Chondrocyte (in vitro differentiated cells): Measurements from ENCODE around the gene PDGFRA. TPM values are rescaled to one million over a fixed set of nuclear protein-coding genes. Genes with fewer than 3 reads are reported as not detected.

Source experiments
- DNase-seq: peaks from one replicate; pipeline ENCODE4 v3.0.0; 2021; ENCODE audit warnings: mixed read lengths, low spot score
- H3K27ac Mint-ChIP-seq: one replicate; pipeline ENCODE4 v1.8.0; 2021; ENCODE audit warnings: mild to moderate bottlenecking, moderate library complexity, mixed read lengths; ENCODE audit not compliant: unreplicated experiment
- H3K27me3 Mint-ChIP-seq: 2 replicates; pipeline ENCODE4 v1.8.0; 2021; ENCODE audit warnings: low read depth, mixed read lengths
- H3K36me3 Mint-ChIP-seq: 2 replicates; pipeline ENCODE4 v1.8.0; 2021; ENCODE audit warnings: low read depth, mixed read lengths
- H3K4me1 Mint-ChIP-seq: 2 replicates; pipeline ENCODE4 v1.8.0; 2021; ENCODE audit warnings: low read depth, mild to moderate bottlenecking, mixed read lengths
- H3K4me3 Mint-ChIP-seq: one replicate; pipeline ENCODE4 v1.8.0; 2021; ENCODE audit warnings: mild to moderate bottlenecking, moderate library complexity, mixed read lengths; ENCODE audit not compliant: unreplicated experiment
- H3K9me3 Mint-ChIP-seq: 2 replicates; pipeline ENCODE4 v1.8.0; 2021; ENCODE audit warnings: low read depth, mixed read lengths
- total RNA-seq: library from RNA; stranded (reverse); gene quantifications from 3 replicates; pipeline ENCODE4 v1.2.1, GENCODE V29; 2021
- TF ChIP-seq, protein P1 (sequence below): fragments of 200-600 bp; sonication (generic); IDR thresholded peaks from 2 replicates; pipeline ENCODE4 v1.5.0; 2021; ENCODE audit warnings: antibody characterized with exemption, mild to moderate bottlenecking, moderate library complexity

Gene PDGFRA
- total RNA-seq, 1 donor from 2014 or later, result 62.7 TPM

- Mint-ChIP-seq H3K4me1 (peaks cover 9% of the 10 kb centered on the region), H3K27ac (no peak overlapping the region), H3K4me3 (no peak overlapping the region), H3K27me3 (no peaks in the 10 kb centered on the region), H3K9me3 (no peaks in the 10 kb centered on the region), H3K36me3 (no peaks in the 10 kb centered on the region)
- DNase-seq, result no peak
- TF ChIP-seq, protein P1, sequence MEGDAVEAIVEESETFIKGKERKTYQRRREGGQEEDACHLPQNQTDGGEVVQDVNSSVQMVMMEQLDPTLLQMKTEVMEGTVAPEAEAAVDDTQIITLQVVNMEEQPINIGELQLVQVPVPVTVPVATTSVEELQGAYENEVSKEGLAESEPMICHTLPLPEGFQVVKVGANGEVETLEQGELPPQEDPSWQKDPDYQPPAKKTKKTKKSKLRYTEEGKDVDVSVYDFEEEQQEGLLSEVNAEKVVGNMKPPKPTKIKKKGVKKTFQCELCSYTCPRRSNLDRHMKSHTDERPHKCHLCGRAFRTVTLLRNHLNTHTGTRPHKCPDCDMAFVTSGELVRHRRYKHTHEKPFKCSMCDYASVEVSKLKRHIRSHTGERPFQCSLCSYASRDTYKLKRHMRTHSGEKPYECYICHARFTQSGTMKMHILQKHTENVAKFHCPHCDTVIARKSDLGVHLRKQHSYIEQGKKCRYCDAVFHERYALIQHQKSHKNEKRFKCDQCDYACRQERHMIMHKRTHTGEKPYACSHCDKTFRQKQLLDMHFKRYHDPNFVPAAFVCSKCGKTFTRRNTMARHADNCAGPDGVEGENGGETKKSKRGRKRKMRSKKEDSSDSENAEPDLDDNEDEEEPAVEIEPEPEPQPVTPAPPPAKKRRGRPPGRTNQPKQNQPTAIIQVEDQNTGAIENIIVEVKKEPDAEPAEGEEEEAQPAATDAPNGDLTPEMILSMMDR, result no peak
Observed at GRCh38 chr4:54209617-54210016, 19.5 kb upstream of the PDGFRA start.

- TF ChIP-seq, protein P1, result no peak
- no peaks in the 10 kb centered on the region for H3K36me3 Mint-ChIP-seq
- H3K9me3 Mint-ChIP-seq, result no peaks in the 10 kb centered on the region
- peaks cover 19% of the 10 kb centered on the region for H3K4me1 Mint-ChIP-seq
- H3K4me3 Mint-ChIP-seq, result no peak overlapping the region
- no peak for DNase-seq
- no peak overlapping the region for H3K27ac Mint-ChIP-seq
- H3K27me3 Mint-ChIP-seq, result no peaks in the 10 kb centered on the region
Observed at GRCh38 chr4:54213001-54213400, 16.1 kb upstream of the PDGFRA start.

- TF ChIP-seq, protein P1, result no peak
- peaks cover 27% of the 10 kb centered on the region for H3K4me1 Mint-ChIP-seq
- no peak for DNase-seq
- no peaks in the 10 kb centered on the region for H3K27me3 Mint-ChIP-seq
- no peak overlapping the region for H3K4me3 Mint-ChIP-seq
- no peaks in the 10 kb centered on the region for H3K9me3 Mint-ChIP-seq
- H3K27ac Mint-ChIP-seq, result no peak overlapping the region
- no peaks in the 10 kb centered on the region for H3K36me3 Mint-ChIP-seq
Observed at GRCh38 chr4:54213761-54214160, 15.3 kb upstream of the PDGFRA start.

- no peaks in the 10 kb centered on the region for H3K9me3 Mint-ChIP-seq
- no peak for DNase-seq
- no peaks in the 10 kb centered on the region for H3K36me3 Mint-ChIP-seq
- no peak overlapping the region for H3K27ac Mint-ChIP-seq
- TF ChIP-seq, protein P1, result no peak
- H3K27me3 Mint-ChIP-seq, result no peaks in the 10 kb centered on the region
- H3K4me3 Mint-ChIP-seq, result no peak overlapping the region
- peaks cover 35% of the 10 kb centered on the region for H3K4me1 Mint-ChIP-seq
Observed at GRCh38 chr4:54215379-54216077, 13.6 kb upstream of the PDGFRA start.

DNA sequence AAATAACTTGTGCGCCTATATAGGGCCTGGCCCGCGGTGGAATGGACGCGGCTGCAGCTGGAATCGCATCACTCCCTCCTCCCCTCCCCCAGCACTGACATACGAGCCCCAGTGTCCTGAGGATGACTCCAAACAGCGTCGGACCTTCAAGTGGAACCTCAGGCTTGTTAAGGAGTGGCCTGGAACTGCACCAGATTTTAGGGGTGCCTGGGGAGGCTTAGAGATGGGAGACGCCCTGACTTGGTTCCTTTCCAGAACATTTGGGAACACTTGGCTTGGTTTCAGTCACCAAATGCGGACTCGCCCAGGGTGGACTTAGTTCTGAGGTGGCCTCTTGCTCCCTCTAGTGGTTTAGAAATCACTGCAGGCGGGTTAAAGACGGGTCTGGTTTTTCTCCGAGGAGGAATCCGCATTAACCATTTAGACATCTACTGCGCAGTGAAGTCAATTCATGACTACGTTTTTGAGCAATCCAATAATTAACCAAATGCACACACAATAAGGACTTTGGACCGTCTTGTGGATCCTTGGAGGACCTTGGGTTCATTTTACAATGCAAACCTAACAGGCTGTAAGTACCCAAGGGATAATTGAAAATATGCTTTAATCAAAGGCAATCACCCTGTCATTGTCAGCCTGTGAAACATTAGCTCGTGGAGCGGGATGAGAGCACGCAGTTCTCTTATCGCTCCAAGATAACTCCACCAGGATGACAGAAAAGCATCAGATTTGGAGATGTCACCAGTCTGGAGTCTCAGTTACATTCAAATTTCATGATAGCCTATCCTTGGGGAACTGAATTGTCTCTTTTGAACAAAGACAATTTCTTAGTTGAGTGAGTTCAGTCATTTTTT is 11.2 kb upstream of the PDGFRA start:
- Mint-ChIP-seq H3K9me3 (no peaks in the 10 kb centered on the region), H3K27ac (peak overlapping the region; percentile 58), H3K36me3 (no peaks in the 10 kb centered on the region), H3K4me3 (peak overlapping the region; percentile 77), H3K4me1 (peaks cover 32% of the 10 kb centered on the region), H3K27me3 (no peaks in the 10 kb centered on the region)
- DNase-seq, result no peak
- TF ChIP-seq, protein P1, result peak; percentile 96
